ENCODE measurements around the gene SLC27A2.

DNA sequence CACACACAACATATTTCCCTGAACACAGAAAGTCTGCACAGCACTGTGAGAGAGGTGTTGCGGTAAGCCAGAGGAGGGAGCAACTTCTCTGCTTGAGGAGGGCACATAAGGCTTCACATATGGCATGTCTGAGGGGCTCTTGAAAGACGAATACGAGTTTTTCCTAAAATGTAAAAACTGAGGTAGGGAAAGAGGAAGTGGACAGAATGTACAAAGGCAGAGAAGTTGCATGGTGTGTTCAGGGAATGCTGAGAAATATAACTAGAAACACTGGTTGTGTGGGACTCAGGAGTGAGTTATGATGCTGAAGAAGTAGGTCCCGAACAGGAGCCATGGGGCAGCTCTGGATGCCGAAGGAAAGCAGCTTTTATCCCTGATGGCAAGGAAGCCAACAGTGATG is 40.1 kb upstream of the SLC27A2 start:
- TF ChIP-seq, protein P1, sequence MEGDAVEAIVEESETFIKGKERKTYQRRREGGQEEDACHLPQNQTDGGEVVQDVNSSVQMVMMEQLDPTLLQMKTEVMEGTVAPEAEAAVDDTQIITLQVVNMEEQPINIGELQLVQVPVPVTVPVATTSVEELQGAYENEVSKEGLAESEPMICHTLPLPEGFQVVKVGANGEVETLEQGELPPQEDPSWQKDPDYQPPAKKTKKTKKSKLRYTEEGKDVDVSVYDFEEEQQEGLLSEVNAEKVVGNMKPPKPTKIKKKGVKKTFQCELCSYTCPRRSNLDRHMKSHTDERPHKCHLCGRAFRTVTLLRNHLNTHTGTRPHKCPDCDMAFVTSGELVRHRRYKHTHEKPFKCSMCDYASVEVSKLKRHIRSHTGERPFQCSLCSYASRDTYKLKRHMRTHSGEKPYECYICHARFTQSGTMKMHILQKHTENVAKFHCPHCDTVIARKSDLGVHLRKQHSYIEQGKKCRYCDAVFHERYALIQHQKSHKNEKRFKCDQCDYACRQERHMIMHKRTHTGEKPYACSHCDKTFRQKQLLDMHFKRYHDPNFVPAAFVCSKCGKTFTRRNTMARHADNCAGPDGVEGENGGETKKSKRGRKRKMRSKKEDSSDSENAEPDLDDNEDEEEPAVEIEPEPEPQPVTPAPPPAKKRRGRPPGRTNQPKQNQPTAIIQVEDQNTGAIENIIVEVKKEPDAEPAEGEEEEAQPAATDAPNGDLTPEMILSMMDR (conservative IDR thresholded peaks at IDR 0.05; ENCODE audit: low read depth, low read length) = no peak
- TF ChIP-seq EZH2 (IDR thresholded peaks at IDR 0.05; ENCODE audit: low read length, unreplicated experiment) = no peak

Measured in PC-3 (cell line).